Gastrocnemius medialis (tissue), 4 donors: Measurements from ENCODE around the gene MYLK. TPM values are rescaled to one million over a fixed set of nuclear protein-coding genes. Genes with fewer than 3 reads are reported as not detected.

Experiments used
- ATAC-seq, 2 donors: fragments of 150-250 bp; one replicate each; pipeline ENCODE4 v1.9.1; 2016
- DNase-seq, 2 donors: peaks; one replicate each; pipeline ENCODE4 v3.0.0-alpha.2; 2019
- H3K27ac ChIP-seq, 4 donors: fragments of 200-600 bp; sonication (generic); 1 replicate in 1 of 4; 2 replicates in 3 of 4; pipeline ENCODE4 v1.5.1; 2016 to 2018; ENCODE audit warnings: mild to moderate bottlenecking in 2 of 4, moderate library complexity in 1 of 4
- H3K27me3 ChIP-seq, 3 donors: fragments of 200-600 bp; sonication (generic) in 2 of 3; 1 replicate in 1 of 3; 2 replicates in 2 of 3; pipeline versions ENCODE4 v1.5.1 to v1.6.0; 2016 to 2019; ENCODE audit warnings: mild to moderate bottlenecking in 1 of 3, moderate library complexity in 1 of 3
- H3K36me3 ChIP-seq, 2 donors: fragments of 200-600 bp; sonication (generic) in 1 of 2; one replicate each; pipeline ENCODE4 v1.5.1; 2017 to 2018
- H3K4me1 ChIP-seq, 2 donors: fragments of 200-600 bp; sonication (generic) in 1 of 2; one replicate each; pipeline ENCODE4 v1.5.1; 2016 to 2017; ENCODE audit warnings: mild to moderate bottlenecking in 2 of 2
- H3K4me3 ChIP-seq, 4 donors: fragments of 200-600 bp; sonication (generic) in 3 of 4; 1 replicate in 1 of 4; 2 replicates in 3 of 4; pipeline ENCODE4 v1.5.1; 2016 to 2019; ENCODE audit warnings: mild to moderate bottlenecking in 2 of 4
- H3K9me3 ChIP-seq, 3 donors: fragments of 200-600 bp; sonication (generic) in 2 of 3; 1 replicate in 1 of 3; 2 replicates in 2 of 3; pipeline ENCODE4 v1.5.1; 2016 to 2019
- POLR2A ChIP-seq, 2 donors: fragments of 450-650 bp; IDR thresholded peaks; one replicate each; pipeline ENCODE4 v1.6.1; 2017; ENCODE audit warnings: antibody characterized with exemption in 2 of 2, mild to moderate bottlenecking in 2 of 2, moderate library complexity in 2 of 2
- in situ Hi-C, 4 donors: fragments of 200-750 bp; cut with MboI; loops; one replicate each; pipeline versions ENCODE4 v1.15.0 to v1.8.0; 2017; ENCODE audit warnings: low sequenced_read_pairs in 4 of 4
- intact Hi-C: fragments of 100-400 bp; cut with DNase I; formaldehyde crosslinking; loops from one replicate; pipeline ENCODE4 v1.15.1; 2023; ENCODE audit warnings: low total_unique reads
- total RNA-seq, 4 donors: library from RNA; depleted of rRNA; stranded (reverse); fragments of >200 nt; gene quantifications; one replicate each; pipeline versions ENCODE4 v1.1.0 to v1.2.3, GENCODE V29; 2016
- TF ChIP-seq, protein P1 (sequence below), 5 experiments: fragments of 450-650 bp in 3 of 5; fragments of 200-600 bp in 2 of 5; sonication (generic) in 2 of 5; IDR thresholded peaks in 4 of 5; conservative IDR thresholded peaks in 1 of 5; 1 replicate in 4 of 5; 2 replicates in 1 of 5; pipeline ENCODE4 v1.5.1; 2016 to 2019; ENCODE audit warnings: antibody characterized with exemption in 5 of 5, mild to moderate bottlenecking in 3 of 5, moderate library complexity in 3 of 5

Gene MYLK
- total RNA-seq, 4 donors from 2014 or later = 5.6 to 19.6 (median 8.8) TPM

DNA sequence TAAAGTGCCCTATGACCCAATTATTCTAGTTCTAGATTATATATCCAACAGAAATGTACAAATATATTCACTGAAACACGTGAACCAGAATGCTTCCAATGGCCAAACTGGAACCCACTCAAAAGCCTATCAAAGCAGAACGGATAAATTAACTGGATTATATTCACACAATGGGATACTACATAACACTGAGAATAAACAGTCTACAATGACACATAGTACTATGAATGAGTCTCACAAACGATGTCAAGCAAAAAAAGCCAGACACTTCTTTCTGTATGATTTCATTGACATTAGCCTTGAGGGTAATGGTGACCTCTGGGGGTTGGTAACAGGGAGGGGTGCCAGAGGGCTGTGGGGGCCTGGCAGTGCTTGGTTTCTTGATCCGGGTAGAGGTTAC lies 248.4 kb downstream of the MYLK start:
- no peaks in the 10 kb centered on the region for H3K36me3 ChIP-seq
- H3K9me3 ChIP-seq = no peaks in the 10 kb centered on the region
- ATAC-seq (no peak), DNase-seq (no peak)
- in situ Hi-C loops = no loop called here
- TF ChIP-seq POLR2A (IDR thresholded peaks at IDR 0.05) = no peak
- TF ChIP-seq, protein P1, sequence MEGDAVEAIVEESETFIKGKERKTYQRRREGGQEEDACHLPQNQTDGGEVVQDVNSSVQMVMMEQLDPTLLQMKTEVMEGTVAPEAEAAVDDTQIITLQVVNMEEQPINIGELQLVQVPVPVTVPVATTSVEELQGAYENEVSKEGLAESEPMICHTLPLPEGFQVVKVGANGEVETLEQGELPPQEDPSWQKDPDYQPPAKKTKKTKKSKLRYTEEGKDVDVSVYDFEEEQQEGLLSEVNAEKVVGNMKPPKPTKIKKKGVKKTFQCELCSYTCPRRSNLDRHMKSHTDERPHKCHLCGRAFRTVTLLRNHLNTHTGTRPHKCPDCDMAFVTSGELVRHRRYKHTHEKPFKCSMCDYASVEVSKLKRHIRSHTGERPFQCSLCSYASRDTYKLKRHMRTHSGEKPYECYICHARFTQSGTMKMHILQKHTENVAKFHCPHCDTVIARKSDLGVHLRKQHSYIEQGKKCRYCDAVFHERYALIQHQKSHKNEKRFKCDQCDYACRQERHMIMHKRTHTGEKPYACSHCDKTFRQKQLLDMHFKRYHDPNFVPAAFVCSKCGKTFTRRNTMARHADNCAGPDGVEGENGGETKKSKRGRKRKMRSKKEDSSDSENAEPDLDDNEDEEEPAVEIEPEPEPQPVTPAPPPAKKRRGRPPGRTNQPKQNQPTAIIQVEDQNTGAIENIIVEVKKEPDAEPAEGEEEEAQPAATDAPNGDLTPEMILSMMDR (IDR thresholded peaks at IDR 0.05 in 4 of 5, conservative IDR thresholded peaks at IDR 0.05 in 1 of 5) = no peak
- H3K27me3 ChIP-seq = no peaks in the 10 kb centered on the region
- H3K4me3 ChIP-seq = no peak overlapping the region
- H3K4me1 ChIP-seq = no peaks in the 10 kb centered on the region
- H3K27ac ChIP-seq = no peak overlapping the region
- intact Hi-C loops = no loop called here

DNA sequence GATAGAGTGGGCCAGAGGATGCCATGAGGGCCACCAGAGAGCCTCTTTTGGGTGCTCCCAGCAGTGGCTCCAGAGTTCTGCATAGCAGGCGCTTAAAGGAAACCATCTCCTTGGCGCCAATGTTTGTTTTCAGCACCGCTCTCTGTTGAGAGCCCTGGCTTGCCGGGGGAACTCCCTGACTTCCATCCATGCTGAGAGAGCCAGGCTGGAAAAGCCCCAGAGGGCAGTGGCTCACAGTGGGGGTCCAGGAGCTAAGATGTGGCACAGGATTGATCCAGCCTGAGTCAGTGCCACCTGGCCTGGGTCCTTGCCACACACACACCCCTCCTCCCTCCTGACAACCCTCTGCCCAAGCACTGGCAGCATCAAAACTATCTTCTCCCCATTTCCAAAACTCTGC lies 248.9 kb downstream of the MYLK start:
- Histone ChIP-seq H3K27me3 (no peaks in the 10 kb centered on the region), H3K9me3 (no peaks in the 10 kb centered on the region), H3K4me1 (no peaks in the 10 kb centered on the region), H3K27ac (no peak overlapping the region), H3K36me3 (no peaks in the 10 kb centered on the region), H3K4me3 (no peak overlapping the region)
- in situ Hi-C loops = no loop called here
- TF ChIP-seq POLR2A (IDR thresholded peaks at IDR 0.05) = no peak
- TF ChIP-seq, protein P1 (IDR thresholded peaks at IDR 0.05 in 4 of 5, conservative IDR thresholded peaks at IDR 0.05 in 1 of 5) = no peak
- ATAC-seq (no peak), DNase-seq (no peak)
- intact Hi-C loops = no loop called here

DNA sequence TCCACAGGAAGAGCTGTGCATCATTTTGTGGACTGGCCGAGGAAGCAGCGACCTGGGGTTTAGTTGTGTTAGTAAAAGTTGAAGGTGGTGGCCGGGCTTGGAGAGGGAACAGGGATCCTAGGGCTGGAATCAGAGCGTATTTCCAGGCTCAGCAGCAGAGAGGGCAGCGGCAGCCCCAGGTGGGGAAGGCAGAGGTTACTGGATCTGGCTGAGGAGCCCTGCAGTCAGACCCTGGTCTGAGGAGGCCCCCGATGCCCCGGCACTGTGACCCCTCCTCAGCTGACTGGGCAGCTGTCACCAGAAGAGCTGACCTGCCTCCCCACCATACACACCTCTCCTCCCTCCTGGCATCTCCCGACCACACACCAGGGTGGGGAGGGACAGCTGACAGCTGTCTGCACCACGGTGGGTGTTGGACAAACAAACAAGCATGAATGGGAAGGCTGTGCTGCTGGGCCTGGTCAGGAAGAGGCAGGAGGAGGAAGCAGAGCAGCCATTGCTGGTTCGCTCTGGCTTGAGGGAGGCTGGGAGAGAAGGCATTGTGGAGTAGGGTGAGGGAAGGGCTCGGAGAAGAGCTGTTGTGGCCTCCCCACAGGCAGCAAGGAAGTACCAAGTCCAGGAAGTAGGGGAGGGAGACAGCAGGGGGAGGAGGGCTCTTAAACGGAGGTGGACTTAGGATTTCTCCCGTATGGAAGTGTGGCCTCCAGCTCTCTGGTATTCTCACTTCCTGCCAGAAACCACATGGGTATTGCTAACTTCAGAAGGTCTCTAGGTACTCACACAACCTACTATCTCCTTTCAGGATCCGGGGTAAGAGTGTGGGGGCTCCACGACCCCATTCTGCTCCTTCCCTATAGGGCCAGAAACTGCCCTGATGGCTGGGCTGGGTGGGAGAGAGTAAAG lies 249.7 kb downstream of the MYLK start:
- TF ChIP-seq POLR2A (IDR thresholded peaks at IDR 0.05) = no peak
- no peaks in the 10 kb centered on the region for H3K36me3 ChIP-seq
- H3K4me3 ChIP-seq = no peak overlapping the region
- no peaks in the 10 kb centered on the region for H3K27me3 ChIP-seq
- DNase-seq (no peak), ATAC-seq (no peak)
- no peaks in the 10 kb centered on the region for H3K9me3 ChIP-seq
- in situ Hi-C loops (no loop called here), intact Hi-C loops (no loop called here)
- H3K27ac ChIP-seq = no peak overlapping the region
- no peaks in the 10 kb centered on the region for H3K4me1 ChIP-seq

DNA sequence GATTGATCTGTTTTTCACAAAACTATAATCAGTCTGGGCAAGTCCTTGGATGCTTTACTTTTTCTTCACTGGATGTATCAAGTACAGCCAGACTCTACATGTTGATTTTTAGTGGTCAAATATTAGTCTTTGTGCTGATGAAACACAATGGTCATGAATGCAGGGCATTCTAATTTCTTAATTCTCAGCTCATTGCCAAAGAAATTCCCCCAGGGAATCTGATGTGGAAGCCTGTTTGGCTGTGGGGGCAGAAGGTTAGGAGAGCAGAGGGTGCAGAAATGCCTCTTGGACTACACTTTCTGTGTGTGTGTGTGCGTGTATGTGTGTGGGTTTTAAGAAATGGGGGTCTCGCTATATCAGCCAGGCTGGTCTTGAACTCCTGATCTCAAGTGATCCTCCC lies 250.6 kb downstream of the MYLK start:
- DNase-seq = no peak
- Histone ChIP-seq H3K27me3 (no peaks in the 10 kb centered on the region), H3K4me1 (no peaks in the 10 kb centered on the region), H3K4me3 (no peak overlapping the region), H3K9me3 (no peaks in the 10 kb centered on the region), H3K27ac (no peak overlapping the region), H3K36me3 (no peaks in the 10 kb centered on the region)
- TF ChIP-seq POLR2A (IDR thresholded peaks at IDR 0.05) = no peak
- TF ChIP-seq, protein P1 (IDR thresholded peaks at IDR 0.05 in 4 of 5, conservative IDR thresholded peaks at IDR 0.05 in 1 of 5) = no peak
- in situ Hi-C loops = no loop called here
- ATAC-seq = no peak
- intact Hi-C loops = no loop called here

DNA sequence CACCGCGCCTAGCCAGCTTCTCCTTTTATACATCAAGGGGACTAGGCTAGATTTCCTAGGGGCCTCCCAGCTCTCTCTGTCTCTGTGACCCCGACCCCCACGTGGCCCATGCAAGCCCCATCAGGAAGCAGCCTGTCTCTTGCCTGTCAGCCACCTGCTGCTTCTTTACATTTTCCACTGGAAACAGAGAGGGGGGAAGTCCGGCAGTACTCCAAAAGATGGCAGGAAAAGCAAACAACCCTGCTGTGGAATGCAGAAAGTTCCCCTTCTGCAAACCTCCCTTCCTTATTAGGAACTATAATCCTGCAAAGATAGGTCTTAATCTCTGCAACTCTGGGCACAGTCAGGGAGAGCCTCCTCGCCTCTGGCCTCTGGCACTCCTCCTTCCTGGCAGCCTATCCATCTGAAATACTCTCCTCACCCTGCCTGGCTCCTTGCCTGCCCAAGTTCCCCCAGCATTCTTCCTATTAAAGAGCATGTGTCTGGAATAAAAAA lies 251.9 kb downstream of the MYLK start:
- no peak for ATAC-seq
- no peaks in the 10 kb centered on the region for H3K9me3 ChIP-seq
- H3K4me3 ChIP-seq = no peak overlapping the region
- in situ Hi-C loops = no loop called here
- no peak for DNase-seq
- TF ChIP-seq POLR2A (IDR thresholded peaks at IDR 0.05) = no peak
- TF ChIP-seq, protein P1 (IDR thresholded peaks at IDR 0.05 in 4 of 5, conservative IDR thresholded peaks at IDR 0.05 in 1 of 5) = no peak
- no peaks in the 10 kb centered on the region for H3K36me3 ChIP-seq
- no peak overlapping the region for H3K27ac ChIP-seq
- H3K27me3 ChIP-seq = no peaks in the 10 kb centered on the region
- intact Hi-C loops = no loop called here
- no peaks in the 10 kb centered on the region for H3K4me1 ChIP-seq
